RWPE2 (cell line): ENCODE results near the gene TXN2.
A peak's percentile ranks its signal among the peaks of the same experiment; 100 is the strongest.
"Not testable (repeated sequence)": the region's sequence is repeated elsewhere in the genome, so short reads cannot be mapped to it uniquely, and the experiment has no call there.

Experiments used
- ATAC-seq: fragments of 200-7000 bp; cut with Tn5 transposase; 3 replicates; pipeline ENCODE4 v1.9.1; 2021; ENCODE audit warnings: low read depth
- DNase-seq: peaks from one replicate; pipeline ENCODE4 v3.0.0-alpha.2; 2020; ENCODE audit warnings: low spot score
- H3K27ac ChIP-seq: fragments of 450-650 bp; 2 replicates; pipeline ENCODE4 v1.5.1; 2017; ENCODE audit warnings: mild to moderate bottlenecking; ENCODE audit not compliant: poor library complexity, severe bottlenecking
- H3K27me3 ChIP-seq: fragments of 250-450 bp; sonication (Bioruptor Pico); 2 replicates; pipeline ENCODE4 v1.5.1; 2021; ENCODE audit warnings: mild to moderate bottlenecking, moderate library complexity; ENCODE audit not compliant: insufficient read depth, poor library complexity, severe bottlenecking
- H3K36me3 ChIP-seq: fragments of 250-450 bp; sonication (Bioruptor Pico); 2 replicates; pipeline ENCODE4 v1.5.1; 2020; ENCODE audit warnings: low read depth, mild to moderate bottlenecking, moderate library complexity
- H3K4me1 ChIP-seq: fragments of 250-450 bp; sonication (Bioruptor Pico); 2 replicates; pipeline ENCODE4 v1.5.1; 2021; ENCODE audit warnings: mild to moderate bottlenecking, moderate library complexity; ENCODE audit not compliant: insufficient read depth, poor library complexity, severe bottlenecking
- H3K4me3 ChIP-seq: fragments of 250-450 bp; sonication (Bioruptor Pico); 2 replicates; pipeline ENCODE4 v1.5.1; 2021; ENCODE audit warnings: mild to moderate bottlenecking, moderate library complexity; ENCODE audit not compliant: severe bottlenecking
- H3K9me3 ChIP-seq: fragments of 250-450 bp; sonication (Bioruptor Pico); 2 replicates; pipeline ENCODE4 v1.5.1; 2021; ENCODE audit warnings: mild to moderate bottlenecking, moderate library complexity; ENCODE audit not compliant: severe bottlenecking
- TF ChIP-seq, protein P1 (sequence below): fragments of 450-650 bp; IDR thresholded peaks from one replicate; pipeline ENCODE4 v1.5.1; 2017; ENCODE audit warnings: mild to moderate bottlenecking, moderate library complexity; ENCODE audit not compliant: poor library complexity, severe bottlenecking

TXN2 gene

GRCh38 chr22:36425977-36426523 is 55.4 kb downstream of the TXN2 start:
- Histone ChIP-seq H3K4me1 (no peaks in the 10 kb centered on the region), H3K27me3 (no peaks in the 10 kb centered on the region), H3K36me3 (no peaks in the 10 kb centered on the region), H3K4me3 (no peak overlapping the region), H3K9me3 (no peaks in the 10 kb centered on the region), H3K27ac (no peak overlapping the region)
- DNase-seq (no peak), ATAC-seq (no peak)
- TF ChIP-seq, protein P1, sequence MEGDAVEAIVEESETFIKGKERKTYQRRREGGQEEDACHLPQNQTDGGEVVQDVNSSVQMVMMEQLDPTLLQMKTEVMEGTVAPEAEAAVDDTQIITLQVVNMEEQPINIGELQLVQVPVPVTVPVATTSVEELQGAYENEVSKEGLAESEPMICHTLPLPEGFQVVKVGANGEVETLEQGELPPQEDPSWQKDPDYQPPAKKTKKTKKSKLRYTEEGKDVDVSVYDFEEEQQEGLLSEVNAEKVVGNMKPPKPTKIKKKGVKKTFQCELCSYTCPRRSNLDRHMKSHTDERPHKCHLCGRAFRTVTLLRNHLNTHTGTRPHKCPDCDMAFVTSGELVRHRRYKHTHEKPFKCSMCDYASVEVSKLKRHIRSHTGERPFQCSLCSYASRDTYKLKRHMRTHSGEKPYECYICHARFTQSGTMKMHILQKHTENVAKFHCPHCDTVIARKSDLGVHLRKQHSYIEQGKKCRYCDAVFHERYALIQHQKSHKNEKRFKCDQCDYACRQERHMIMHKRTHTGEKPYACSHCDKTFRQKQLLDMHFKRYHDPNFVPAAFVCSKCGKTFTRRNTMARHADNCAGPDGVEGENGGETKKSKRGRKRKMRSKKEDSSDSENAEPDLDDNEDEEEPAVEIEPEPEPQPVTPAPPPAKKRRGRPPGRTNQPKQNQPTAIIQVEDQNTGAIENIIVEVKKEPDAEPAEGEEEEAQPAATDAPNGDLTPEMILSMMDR = no peak

DNA sequence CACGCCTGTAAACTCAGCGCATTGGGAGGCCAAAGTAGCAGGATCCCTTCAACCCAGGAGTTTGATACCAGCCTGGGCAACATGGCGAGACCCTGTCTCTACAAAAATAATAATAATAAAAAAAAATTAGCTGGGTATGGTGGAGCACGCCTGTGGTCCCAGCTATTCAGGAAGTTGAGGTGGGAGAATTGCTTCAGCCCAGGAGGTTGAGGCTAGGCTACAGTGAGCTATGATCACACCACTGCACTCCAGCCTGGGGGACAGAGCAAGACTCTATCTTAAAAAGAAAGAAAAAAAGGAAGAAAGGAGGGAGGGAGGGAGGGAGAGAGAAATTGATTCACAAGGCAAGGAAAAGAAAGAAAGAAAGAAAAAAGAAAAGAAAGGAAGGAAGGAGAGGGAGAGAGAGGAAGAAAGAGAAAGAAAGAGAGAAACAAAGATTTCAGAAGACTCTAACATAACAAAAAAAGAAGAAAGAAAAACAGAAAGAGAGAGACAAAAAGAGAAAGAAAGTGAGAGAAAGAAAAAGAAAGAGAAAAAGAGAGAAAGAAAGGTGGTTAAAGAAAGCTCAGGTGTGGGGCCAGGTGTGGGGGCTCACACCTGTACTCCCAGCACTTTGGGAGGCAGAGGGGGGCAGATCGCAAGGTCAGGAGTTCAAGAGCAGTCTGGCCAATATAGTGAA is 56.4 kb downstream of the TXN2 start:
- TF ChIP-seq, protein P1 = no peak
- ATAC-seq (no peak), DNase-seq (no peak)
- H3K4me3 ChIP-seq = no peak overlapping the region
- no peaks in the 10 kb centered on the region for H3K36me3 ChIP-seq
- H3K27ac ChIP-seq = no peak overlapping the region
- no peaks in the 10 kb centered on the region for H3K4me1 ChIP-seq
- no peaks in the 10 kb centered on the region for H3K9me3 ChIP-seq
- no peaks in the 10 kb centered on the region for H3K27me3 ChIP-seq

GRCh38 chr22:36424466-36424865 is 57.0 kb downstream of the TXN2 start:
- not testable (repeated sequence) for H3K27ac ChIP-seq, H3K9me3 ChIP-seq, H3K27me3 ChIP-seq, DNase-seq, H3K4me3 ChIP-seq, H3K36me3 ChIP-seq, H3K4me1 ChIP-seq
- peak; percentile 42; the same call in 2 of the 3 replicates for ATAC-seq

GRCh38 chr22:36423461-36424404 is 57.7 kb downstream of the TXN2 start:
- no peak overlapping the region for H3K4me3 ChIP-seq
- no peaks in the 10 kb centered on the region for H3K4me1 ChIP-seq
- H3K27ac ChIP-seq = no peak overlapping the region
- ATAC-seq = no peak
- H3K27me3 ChIP-seq = no peaks in the 10 kb centered on the region
- DNase-seq = no peak
- H3K36me3 ChIP-seq = no peaks in the 10 kb centered on the region
- no peaks in the 10 kb centered on the region for H3K9me3 ChIP-seq
- TF ChIP-seq, protein P1 = no peak

DNA sequence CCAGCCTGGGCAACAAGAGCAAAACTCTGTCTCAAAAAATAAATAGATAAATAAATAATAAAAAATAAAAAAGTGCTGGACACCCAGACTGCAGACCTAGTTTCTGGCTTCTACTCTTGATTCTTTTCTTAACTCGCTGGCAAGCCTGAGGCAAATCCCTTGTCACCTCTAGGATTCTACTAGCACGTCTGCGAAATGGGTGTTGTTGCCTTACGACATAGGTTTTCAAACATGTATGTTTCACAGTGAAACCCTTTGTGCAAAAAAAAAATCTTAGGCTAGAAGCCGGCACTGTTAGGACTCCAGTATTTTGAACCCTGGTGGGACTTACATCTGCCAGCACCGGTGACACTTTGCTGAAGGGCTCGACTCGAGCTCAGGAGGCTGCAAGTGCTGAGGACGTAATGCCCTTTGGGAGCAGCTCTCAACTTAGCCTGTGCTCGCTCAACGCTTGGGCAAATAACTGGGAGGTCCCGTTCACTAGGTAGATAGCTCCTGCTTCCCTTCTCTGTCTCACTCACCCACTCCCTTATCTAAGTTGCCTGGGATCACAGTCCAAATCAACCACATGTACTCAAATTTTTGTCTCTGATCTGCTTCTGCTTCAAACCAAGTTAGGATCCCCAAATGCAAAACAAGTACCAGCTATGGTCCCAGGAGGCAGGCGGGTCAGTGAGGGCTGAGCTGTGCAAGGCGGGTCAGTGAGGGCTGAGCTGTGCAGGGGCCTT is 59.0 kb downstream of the TXN2 start:
- H3K27me3 ChIP-seq = no peaks in the 10 kb centered on the region
- TF ChIP-seq, protein P1 = no peak
- no peak overlapping the region for H3K4me3 ChIP-seq
- H3K9me3 ChIP-seq = no peaks in the 10 kb centered on the region
- H3K4me1 ChIP-seq = peaks cover 2% of the 10 kb centered on the region
- no peak for DNase-seq
- H3K27ac ChIP-seq = no peak overlapping the region
- no peak for ATAC-seq
- H3K36me3 ChIP-seq = no peaks in the 10 kb centered on the region
